Measurements from ENCODE around the gene CHMP1A.

- TF ChIP-seq CTCF (IDR thresholded peaks at IDR 0.05; ENCODE audit: low read depth, low read length), result no peak
- no peak for TF ChIP-seq EZH2phosphoT487 (IDR thresholded peaks at IDR 0.05; ENCODE audit: low read depth)
Measured at GRCh38 chr16:89655062-89655643, 2.4 kb downstream of the CHMP1A start.
